Measurements from ENCODE around the gene TGFB2.

TGFB2 gene

GRCh38 chr1:218430822-218431221 lies 85.7 kb downstream of the TGFB2 start:
- Mint-ChIP-seq H3K9me3 (no peaks in the 10 kb centered on the region), H3K27me3 (no peaks in the 10 kb centered on the region), H3K4me1 (no peaks in the 10 kb centered on the region), H3K4me3 (no peak overlapping the region), H3K27ac (ENCODE audit: low read depth) (no peak overlapping the region), H3K36me3 (ENCODE audit: insufficient read depth) (no peaks in the 10 kb centered on the region)
- DNase-seq (ENCODE audit: low spot score in 2 of 2): no peak
- ATAC-seq (replicated peaks; ENCODE audit: extremely low read depth, poor library complexity, severe bottlenecking): no peak

- H3K4me3 Mint-ChIP-seq: no peak overlapping the region
Observed at GRCh38 chr1:218431476-218431875, 86.3 kb downstream of the TGFB2 start.

DNA sequence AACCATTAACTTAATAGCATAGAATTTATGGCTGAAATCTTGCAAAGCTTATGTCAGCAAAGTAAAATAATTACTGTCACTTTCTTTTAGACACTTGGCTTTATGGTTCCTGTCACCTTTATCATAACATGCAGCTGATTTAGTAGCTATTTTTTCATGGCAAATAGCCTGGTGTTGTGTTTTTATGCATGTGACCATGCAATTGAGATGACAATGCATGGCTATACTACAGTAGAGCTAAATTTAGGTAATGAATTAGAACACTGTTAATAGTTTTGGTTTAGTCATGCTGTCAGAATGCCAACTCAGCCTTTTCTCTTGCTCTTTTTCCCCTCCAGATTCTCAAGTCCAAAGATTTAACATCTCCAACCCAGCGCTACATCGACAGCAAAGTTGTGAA lies 88.6 kb downstream of the TGFB2 start:
- DNase-seq (ENCODE audit: low spot score in 2 of 2) (no peak), ATAC-seq (replicated peaks; ENCODE audit: extremely low read depth, poor library complexity, severe bottlenecking) (no peak)
- no peaks in the 10 kb centered on the region for H3K9me3 Mint-ChIP-seq
- no peak overlapping the region for H3K27ac Mint-ChIP-seq (ENCODE audit: low read depth)
- no peaks in the 10 kb centered on the region for H3K36me3 Mint-ChIP-seq (ENCODE audit: insufficient read depth)
- no peak overlapping the region for H3K4me3 Mint-ChIP-seq
- H3K4me1 Mint-ChIP-seq: no peaks in the 10 kb centered on the region
- no peaks in the 10 kb centered on the region for H3K27me3 Mint-ChIP-seq

More at GRCh38 chr1:218431476-218431875, 86.3 kb downstream of the TGFB2 start:
- Mint-ChIP-seq H3K9me3 (no peaks in the 10 kb centered on the region), H3K36me3 (ENCODE audit: insufficient read depth) (no peaks in the 10 kb centered on the region), H3K27ac (ENCODE audit: low read depth) (no peak overlapping the region), H3K27me3 (no peaks in the 10 kb centered on the region), H3K4me1 (no peaks in the 10 kb centered on the region)
- ATAC-seq (replicated peaks; ENCODE audit: extremely low read depth, poor library complexity, severe bottlenecking) (no peak), DNase-seq (ENCODE audit: low spot score in 2 of 2) (no peak)

GRCh38 chr1:218435528-218435927 lies 90.4 kb downstream of the TGFB2 start:
- no peaks in the 10 kb centered on the region for H3K36me3 Mint-ChIP-seq (ENCODE audit: insufficient read depth)
- no peak overlapping the region for H3K27ac Mint-ChIP-seq (ENCODE audit: low read depth)
- no peaks in the 10 kb centered on the region for H3K27me3 Mint-ChIP-seq
- no peak for ATAC-seq (replicated peaks; ENCODE audit: extremely low read depth, poor library complexity, severe bottlenecking)
- no peaks in the 10 kb centered on the region for H3K9me3 Mint-ChIP-seq
- H3K4me3 Mint-ChIP-seq: no peak overlapping the region
- no peak for DNase-seq (ENCODE audit: low spot score in 2 of 2)
- H3K4me1 Mint-ChIP-seq: no peaks in the 10 kb centered on the region

DNA sequence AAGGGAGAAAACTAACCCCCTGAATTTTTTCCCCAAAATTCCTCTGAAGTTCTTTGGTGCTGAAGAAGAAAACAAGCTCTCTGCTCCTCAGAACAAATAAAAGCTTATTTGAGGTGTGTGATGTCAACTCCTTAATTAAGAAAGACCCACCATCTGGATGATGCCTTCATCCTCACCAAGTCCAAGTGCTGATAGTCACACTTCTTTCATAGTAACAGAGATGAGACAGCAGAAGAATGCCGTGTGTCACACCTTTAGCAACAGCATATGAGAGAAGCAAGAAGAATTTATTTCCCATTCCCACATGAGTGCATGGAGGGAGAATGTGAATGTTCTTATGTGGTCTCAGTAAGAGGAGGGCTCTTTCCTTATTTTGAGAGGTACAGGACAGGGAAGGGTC lies 91.2 kb downstream of the TGFB2 start:
- H3K27me3 Mint-ChIP-seq: no peaks in the 10 kb centered on the region
- no peak overlapping the region for H3K4me3 Mint-ChIP-seq
- no peak overlapping the region for H3K27ac Mint-ChIP-seq (ENCODE audit: low read depth)
- H3K36me3 Mint-ChIP-seq (ENCODE audit: insufficient read depth): no peaks in the 10 kb centered on the region
- DNase-seq (ENCODE audit: low spot score in 2 of 2) (no peak), ATAC-seq (replicated peaks; ENCODE audit: extremely low read depth, poor library complexity, severe bottlenecking) (no peak)
- H3K4me1 Mint-ChIP-seq: no peaks in the 10 kb centered on the region
- H3K9me3 Mint-ChIP-seq: no peaks in the 10 kb centered on the region

- ATAC-seq (replicated peaks; ENCODE audit: extremely low read depth, poor library complexity, severe bottlenecking) (no peak), DNase-seq (ENCODE audit: low spot score in 2 of 2) (no peak)
- Mint-ChIP-seq H3K27me3 (no peaks in the 10 kb centered on the region), H3K4me3 (no peak overlapping the region), H3K27ac (ENCODE audit: low read depth) (no peak overlapping the region), H3K9me3 (no peaks in the 10 kb centered on the region), H3K36me3 (ENCODE audit: insufficient read depth) (no peaks in the 10 kb centered on the region), H3K4me1 (no peaks in the 10 kb centered on the region)
Observed at GRCh38 chr1:218436997-218437396, 91.9 kb downstream of the TGFB2 start.

DNA sequence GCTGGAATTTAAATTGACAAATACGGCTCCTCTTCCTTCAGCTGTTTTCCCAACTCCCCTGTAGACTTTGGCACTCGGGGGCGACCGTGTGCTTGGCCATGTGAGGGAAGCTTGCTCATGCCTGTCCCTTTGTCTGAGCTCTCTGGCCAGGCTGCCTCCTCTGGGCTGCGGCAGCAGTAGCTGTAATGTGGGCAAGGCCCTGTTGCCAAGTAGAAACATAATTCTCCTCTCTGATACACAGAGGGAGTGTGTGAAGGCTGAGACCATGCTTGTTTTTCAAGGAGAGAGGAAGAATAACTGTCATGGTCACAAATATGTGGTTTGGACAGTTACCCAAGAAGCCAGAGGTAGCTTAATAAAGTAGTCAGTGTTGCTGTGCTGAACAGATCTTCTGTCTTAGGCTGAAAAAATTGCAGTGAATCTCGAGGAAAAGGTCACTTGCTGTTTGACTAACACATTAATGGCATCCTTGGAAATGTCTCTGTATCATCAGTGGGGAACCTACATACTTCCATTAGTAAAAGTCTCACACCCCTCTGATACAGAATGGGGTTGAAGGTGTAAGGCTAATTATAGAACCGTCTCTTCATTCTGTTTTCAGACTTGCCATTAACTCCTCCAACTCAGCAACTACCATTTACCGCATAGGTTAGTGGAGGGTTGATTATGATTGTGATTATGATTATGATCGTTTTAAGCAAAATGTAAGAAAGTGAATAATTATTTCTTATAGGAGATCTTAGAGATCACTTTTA lies 94.6 kb downstream of the TGFB2 start:
- no peak for DNase-seq (ENCODE audit: low spot score in 2 of 2)
- H3K27ac Mint-ChIP-seq (ENCODE audit: low read depth): no peak overlapping the region

DNA sequence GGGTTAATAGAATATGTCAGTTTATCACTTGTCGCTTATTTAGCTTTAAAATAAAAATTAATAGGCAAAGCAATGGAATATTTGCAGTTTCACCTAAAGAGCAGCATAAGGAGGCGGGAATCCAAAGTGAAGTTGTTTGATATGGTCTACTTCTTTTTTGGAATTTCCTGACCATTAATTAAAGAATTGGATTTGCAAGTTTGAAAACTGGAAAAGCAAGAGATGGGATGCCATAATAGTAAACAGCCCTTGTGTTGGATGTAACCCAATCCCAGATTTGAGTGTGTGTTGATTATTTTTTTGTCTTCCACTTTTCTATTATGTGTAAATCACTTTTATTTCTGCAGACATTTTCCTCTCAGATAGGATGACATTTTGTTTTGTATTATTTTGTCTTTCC lies 98.1 kb downstream of the TGFB2 start:
- Mint-ChIP-seq H3K4me1 (no peaks in the 10 kb centered on the region), H3K4me3 (no peak overlapping the region), H3K27me3 (no peaks in the 10 kb centered on the region), H3K9me3 (no peaks in the 10 kb centered on the region), H3K27ac (ENCODE audit: low read depth) (no peak overlapping the region), H3K36me3 (ENCODE audit: insufficient read depth) (no peaks in the 10 kb centered on the region)
- ATAC-seq (replicated peaks; ENCODE audit: extremely low read depth, poor library complexity, severe bottlenecking) (no peak), DNase-seq (ENCODE audit: low spot score in 2 of 2) (no peak)

More for the DNA sequence above, 94.6 kb downstream of the TGFB2 start:
- Mint-ChIP-seq H3K4me3 (no peak overlapping the region), H3K9me3 (no peaks in the 10 kb centered on the region), H3K27me3 (no peaks in the 10 kb centered on the region), H3K36me3 (ENCODE audit: insufficient read depth) (no peaks in the 10 kb centered on the region), H3K4me1 (no peaks in the 10 kb centered on the region)
- ATAC-seq (replicated peaks; ENCODE audit: extremely low read depth, poor library complexity, severe bottlenecking): no peak

GRCh38 chr1:218444173-218444572 lies 99.0 kb downstream of the TGFB2 start:
- no peaks in the 10 kb centered on the region for H3K4me1 Mint-ChIP-seq
- peaks cover 8% of the 10 kb centered on the region for H3K9me3 Mint-ChIP-seq
- H3K36me3 Mint-ChIP-seq (ENCODE audit: insufficient read depth): no peaks in the 10 kb centered on the region
- ATAC-seq (replicated peaks; ENCODE audit: extremely low read depth, poor library complexity, severe bottlenecking) (no peak), DNase-seq (ENCODE audit: low spot score in 2 of 2) (no peak)
- no peak overlapping the region for H3K27ac Mint-ChIP-seq (ENCODE audit: low read depth)
- peaks cover 8% of the 10 kb centered on the region for H3K27me3 Mint-ChIP-seq
- H3K4me3 Mint-ChIP-seq: no peak overlapping the region

GRCh38 chr1:218444588-218444987 lies 99.5 kb downstream of the TGFB2 start:
- DNase-seq (ENCODE audit: low spot score in 2 of 2) (no peak), ATAC-seq (replicated peaks; ENCODE audit: extremely low read depth, poor library complexity, severe bottlenecking) (no peak)
- H3K36me3 Mint-ChIP-seq (ENCODE audit: insufficient read depth): no peaks in the 10 kb centered on the region
- no peak overlapping the region for H3K27ac Mint-ChIP-seq (ENCODE audit: low read depth)
- H3K27me3 Mint-ChIP-seq: peaks cover 8% of the 10 kb centered on the region
- no peak overlapping the region for H3K4me3 Mint-ChIP-seq
- no peaks in the 10 kb centered on the region for H3K4me1 Mint-ChIP-seq
- H3K9me3 Mint-ChIP-seq: peaks cover 8% of the 10 kb centered on the region

GRCh38 chr1:218447010-218447689 lies 102.0 kb downstream of the TGFB2 start:
- Mint-ChIP-seq H3K27ac (ENCODE audit: low read depth) (no peak overlapping the region), H3K4me1 (no peaks in the 10 kb centered on the region), H3K27me3 (peaks cover 8% of the 10 kb centered on the region), H3K4me3 (no peak overlapping the region), H3K9me3 (peaks cover 8% of the 10 kb centered on the region), H3K36me3 (ENCODE audit: insufficient read depth) (no peaks in the 10 kb centered on the region)
- DNase-seq (ENCODE audit: low spot score in 2 of 2) (no peak), ATAC-seq (replicated peaks; ENCODE audit: extremely low read depth, poor library complexity, severe bottlenecking) (no peak)

DNA sequence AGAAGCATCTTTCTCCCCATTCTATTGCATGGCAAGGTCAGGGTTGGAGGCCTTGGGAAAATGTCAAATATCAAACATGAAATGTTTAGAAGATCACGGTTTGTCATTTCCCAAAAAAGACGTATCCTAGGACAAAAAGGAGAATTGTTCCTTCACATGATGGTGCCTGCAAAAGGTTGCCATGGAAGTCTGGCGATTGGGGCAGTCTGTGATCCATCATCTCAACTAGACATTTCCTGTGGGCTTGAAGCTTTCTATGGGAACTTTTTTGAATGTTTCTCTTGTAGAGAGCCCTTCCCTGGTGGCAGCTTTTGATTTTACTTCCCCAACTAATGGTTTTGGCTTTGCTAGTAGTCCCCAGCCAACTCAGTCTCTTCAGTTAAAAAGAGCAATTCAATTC lies 106.3 kb downstream of the TGFB2 start:
- no peak for DNase-seq (ENCODE audit: low spot score in 2 of 2)
- Mint-ChIP-seq H3K27me3 (peaks cover 8% of the 10 kb centered on the region), H3K4me1 (no peaks in the 10 kb centered on the region), H3K36me3 (ENCODE audit: insufficient read depth) (no peaks in the 10 kb centered on the region), H3K4me3 (no peak overlapping the region), H3K9me3 (peaks cover 8% of the 10 kb centered on the region), H3K27ac (ENCODE audit: low read depth) (no peak overlapping the region)
- no peak for ATAC-seq (replicated peaks; ENCODE audit: extremely low read depth, poor library complexity, severe bottlenecking)

GRCh38 chr1:218454700-218455282 lies 109.7 kb downstream of the TGFB2 start:
- H3K9me3 Mint-ChIP-seq: no peaks in the 10 kb centered on the region
- H3K27me3 Mint-ChIP-seq: no peaks in the 10 kb centered on the region
- ATAC-seq (replicated peaks; ENCODE audit: extremely low read depth, poor library complexity, severe bottlenecking) (no peak), DNase-seq (ENCODE audit: low spot score in 2 of 2) (no peak)
- no peaks in the 10 kb centered on the region for H3K36me3 Mint-ChIP-seq (ENCODE audit: insufficient read depth)
- no peak overlapping the region for H3K4me3 Mint-ChIP-seq
- no peaks in the 10 kb centered on the region for H3K4me1 Mint-ChIP-seq
- H3K27ac Mint-ChIP-seq (ENCODE audit: low read depth): no peak overlapping the region

All from central memory CD8-positive, alpha-beta T cell (primary cell).